ENCODE results near the gene CLEC16A.

Gene CLEC16A

GRCh38 chr16:11162586-11163268 is 218.4 kb downstream of the CLEC16A start:
- no peak for DNase-seq (ENCODE audit: low spot score)

- no peak for DNase-seq (ENCODE audit: low spot score)
Measured at GRCh38 chr16:11163761-11164261, 219.4 kb downstream of the CLEC16A start.

DNA sequence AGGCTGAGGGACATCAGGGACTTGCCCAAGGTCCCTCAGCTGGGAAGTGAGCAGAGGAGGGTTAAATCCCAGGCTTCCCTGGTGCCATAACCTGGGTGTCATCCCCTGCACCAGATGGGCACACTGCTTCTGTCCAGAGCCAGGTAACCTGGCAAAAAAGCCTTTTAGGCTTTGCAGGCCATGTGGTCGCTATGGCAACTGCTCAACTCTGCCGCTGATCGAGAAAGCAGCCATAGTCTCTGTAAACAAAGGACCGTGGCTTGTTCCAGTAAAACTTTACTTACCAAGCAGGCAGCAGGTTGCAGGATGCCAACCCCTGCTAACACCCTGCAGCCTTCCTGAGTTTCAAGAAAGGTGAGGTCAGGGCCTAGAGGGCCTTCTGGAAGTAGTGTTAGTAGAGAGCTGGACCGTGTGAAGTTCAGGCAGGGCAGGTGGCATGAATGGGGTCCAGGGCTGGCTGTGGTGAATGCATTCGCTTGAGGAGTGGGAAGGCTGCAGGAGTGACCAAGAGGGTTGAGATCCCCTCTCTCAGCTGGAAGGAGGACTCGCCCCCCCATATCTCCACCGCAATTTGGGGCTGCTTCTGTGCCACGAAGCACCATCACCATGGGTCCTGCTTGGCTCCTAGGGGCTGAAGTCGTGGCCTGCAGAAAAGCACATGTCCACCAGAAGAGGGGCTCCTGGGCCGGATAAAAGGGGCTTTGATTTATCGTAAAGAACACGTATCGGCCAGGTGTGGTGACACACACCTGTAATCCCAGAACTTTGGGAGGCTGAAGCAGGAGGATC is 220.3 kb downstream of the CLEC16A start:
- no peak for DNase-seq (ENCODE audit: low spot score)

- no peak for DNase-seq (ENCODE audit: low spot score)
Measured at GRCh38 chr16:11165349-11165748, 221.0 kb downstream of the CLEC16A start.

DNA sequence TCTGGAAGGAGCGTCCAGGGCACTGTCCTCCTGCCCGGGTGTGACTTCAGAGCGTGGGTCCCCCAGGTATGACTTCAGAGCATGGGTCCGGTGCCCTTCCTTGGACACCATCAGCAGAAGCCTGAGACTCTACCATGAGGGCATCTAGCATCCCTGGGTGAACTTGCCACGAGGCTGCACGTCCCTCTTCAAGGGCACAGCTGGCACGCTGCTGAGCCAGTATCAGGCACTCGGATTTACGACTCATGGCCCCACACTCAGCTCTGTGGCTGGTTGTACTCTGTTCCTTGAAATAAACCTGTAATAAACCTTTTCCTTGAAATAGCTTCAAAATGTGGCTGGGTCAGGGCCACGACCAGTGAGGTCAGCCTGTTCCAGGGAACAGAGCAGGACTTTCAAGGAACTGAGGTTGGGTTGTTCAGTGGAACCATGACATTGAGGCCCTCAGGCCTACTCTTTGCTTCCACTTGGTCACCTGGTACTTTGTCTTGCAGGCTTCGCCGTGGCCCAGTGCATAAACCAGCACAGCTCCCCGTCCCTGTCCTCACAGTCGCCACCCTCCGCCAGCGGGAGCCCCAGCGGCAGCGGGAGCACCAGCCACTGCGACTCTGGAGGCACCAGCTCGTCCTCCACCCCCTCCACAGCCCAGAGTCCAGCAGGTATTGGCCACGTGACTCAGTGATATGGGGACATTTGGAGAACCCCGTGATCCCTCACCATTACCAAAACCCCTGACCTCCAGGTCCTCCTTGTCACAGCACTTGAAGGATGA is 221.7 kb downstream of the CLEC16A start:
- no peak for DNase-seq (ENCODE audit: low spot score)

DNA sequence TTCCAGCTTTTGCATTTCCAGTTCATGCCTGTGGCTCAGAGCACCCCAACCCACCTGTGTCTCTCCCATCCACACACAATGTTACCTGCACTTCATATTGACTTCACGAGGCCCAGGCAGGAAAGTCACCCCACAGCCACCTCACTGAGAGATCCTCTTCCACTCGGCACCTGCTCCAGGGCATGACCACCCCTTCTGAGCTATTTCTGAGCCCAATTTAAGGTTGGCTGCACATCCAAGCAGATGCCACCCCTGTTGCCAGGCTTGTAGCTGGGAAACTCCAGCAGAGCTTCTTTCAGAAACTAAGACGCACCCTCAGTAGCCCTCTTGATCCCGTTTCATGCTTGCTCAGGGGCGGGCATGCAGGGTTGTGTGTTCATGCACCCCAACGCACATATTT is 223.2 kb downstream of the CLEC16A start:
- DNase-seq (ENCODE audit: low spot score): no peak

GRCh38 chr16:11168386-11169051 is 224.2 kb downstream of the CLEC16A start:
- DNase-seq (ENCODE audit: low spot score): no peak

GRCh38 chr16:11169641-11170040 is 225.3 kb downstream of the CLEC16A start:
- no peak for DNase-seq (ENCODE audit: low spot score)

DNA sequence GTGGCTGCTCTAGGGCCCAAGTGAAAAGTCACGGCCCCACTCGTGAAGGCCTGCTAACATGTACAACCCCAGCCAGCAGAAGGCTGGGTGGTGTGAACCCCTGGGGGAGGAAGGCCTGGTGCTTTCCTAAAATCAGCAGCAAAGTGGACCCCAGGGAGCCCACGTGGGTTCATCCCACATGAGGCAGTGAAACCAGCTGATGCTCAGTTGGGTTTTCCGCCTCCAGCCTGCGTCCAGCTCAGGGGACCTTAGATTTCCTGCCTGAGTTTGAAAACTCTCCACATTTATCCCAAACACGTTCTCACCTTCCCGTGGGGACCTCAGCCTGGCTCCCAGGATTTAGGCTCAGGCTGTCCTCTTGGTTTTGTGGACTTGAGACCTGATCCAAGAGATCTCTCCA is 225.8 kb downstream of the CLEC16A start:
- no peak for DNase-seq (ENCODE audit: low spot score)

DNA sequence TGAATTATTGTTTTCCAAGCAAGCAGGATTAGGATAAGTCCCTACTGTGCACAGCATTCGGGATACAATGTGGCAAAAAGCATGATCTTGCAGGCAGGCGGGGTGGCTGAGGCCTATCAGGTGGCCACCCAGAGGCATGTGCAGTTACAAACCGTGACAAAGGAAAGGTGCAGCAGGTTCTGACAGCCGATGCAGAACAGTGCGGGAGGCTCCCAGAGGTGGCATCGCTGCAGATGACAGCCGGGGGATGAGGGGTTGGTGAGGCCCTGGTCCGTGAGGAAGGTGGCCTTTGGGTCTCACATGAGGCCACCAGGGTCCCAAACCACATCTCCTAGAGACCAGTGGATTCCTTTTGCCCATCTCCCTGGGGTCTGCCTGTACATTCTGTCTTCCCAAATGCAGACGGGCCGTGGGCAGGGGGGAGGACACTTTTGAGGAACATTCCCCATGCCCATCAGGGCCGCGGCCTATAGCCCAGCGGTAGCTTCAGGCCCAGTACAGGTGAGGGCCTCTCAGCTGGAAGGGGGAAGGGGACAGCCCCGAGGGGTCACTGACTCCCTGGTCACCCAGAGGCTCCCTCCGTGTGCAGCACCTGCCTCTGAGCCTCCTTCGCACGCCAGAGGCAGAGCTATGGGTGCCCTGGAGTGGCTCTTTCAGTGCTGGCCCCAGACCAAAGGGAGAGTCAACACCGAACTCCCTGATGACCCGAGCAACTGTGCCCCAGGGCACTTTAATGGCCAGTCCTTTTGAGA is 226.5 kb downstream of the CLEC16A start:
- DNase-seq (ENCODE audit: low spot score): no peak

DNA sequence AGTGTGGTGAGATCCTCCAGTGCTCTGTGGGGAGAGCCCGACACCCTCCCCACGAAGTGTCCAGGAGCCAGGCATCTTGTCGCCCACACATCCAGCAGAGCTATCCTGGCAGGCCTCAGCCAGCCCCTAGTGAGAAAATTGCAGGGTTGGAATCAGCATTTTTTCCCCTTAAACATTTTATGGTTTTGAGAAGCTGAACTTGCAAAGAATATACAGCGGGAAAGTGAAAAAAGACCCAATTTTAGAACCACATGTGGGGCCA is 227.0 kb downstream of the CLEC16A start:
- DNase-seq (ENCODE audit: low spot score): no peak

DNA sequence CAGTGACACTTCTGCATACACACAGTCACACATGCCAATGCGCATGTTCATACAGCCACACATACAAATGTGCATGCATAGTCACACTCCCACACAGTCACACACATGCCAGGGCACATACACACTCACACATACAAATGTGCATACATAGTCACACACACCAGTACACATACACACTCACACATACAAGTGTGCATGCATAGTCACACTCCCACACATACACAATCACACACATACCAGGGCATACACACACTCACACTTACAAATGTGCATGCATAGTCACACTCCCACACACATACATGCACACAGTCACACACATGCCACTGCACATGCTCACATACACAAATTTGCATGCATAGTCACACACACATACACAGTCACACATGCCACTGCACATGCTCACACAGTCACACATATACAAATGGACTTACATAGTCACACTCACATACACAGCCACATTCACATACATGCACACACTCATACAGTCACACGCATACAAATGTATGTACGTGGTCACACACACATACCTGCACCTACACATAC is 227.5 kb downstream of the CLEC16A start:
- DNase-seq (ENCODE audit: low spot score): no peak

- DNase-seq (ENCODE audit: low spot score): no peak
Measured at GRCh38 chr16:11173426-11173825, 229.1 kb downstream of the CLEC16A start.

GRCh38 chr16:11174141-11174540 is 229.8 kb downstream of the CLEC16A start:
- no peak for DNase-seq (ENCODE audit: low spot score)

- no peak for DNase-seq (ENCODE audit: low spot score)
Measured at GRCh38 chr16:11175106-11175786, 230.9 kb downstream of the CLEC16A start.

DNA sequence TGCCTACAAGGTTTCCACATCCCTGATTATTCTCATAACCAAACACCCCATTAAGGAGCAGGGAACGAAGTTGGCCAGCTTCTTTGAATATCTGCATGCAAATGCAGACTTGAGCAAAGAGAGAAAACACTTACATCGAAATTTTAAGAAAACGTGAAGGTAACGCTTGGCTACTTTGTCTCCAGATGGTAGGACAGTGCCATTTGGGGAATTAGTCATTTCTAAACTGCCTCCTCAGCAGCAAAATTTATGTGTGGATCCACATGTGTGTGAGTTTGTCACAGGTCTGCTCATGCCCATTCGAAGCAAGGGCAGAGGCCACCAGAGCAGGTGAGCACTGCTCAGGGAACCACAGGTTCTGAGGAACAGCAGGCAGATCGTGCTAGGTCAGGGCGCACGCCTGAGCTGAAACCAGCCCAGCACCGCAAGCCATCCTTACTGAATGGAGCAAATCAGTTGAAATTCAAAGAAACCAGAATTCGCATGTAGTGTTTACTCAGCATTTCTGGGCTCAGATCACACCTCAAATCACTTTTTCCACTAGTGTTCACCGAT is 231.5 kb downstream of the CLEC16A start:
- no peak for DNase-seq (ENCODE audit: low spot score)

- DNase-seq (ENCODE audit: low spot score): no peak
Measured at GRCh38 chr16:11177578-11178160, 233.3 kb downstream of the CLEC16A start.

GRCh38 chr16:11178424-11178823 is 234.1 kb downstream of the CLEC16A start:
- no peak for DNase-seq (ENCODE audit: low spot score)

- DNase-seq (ENCODE audit: low spot score): no peak
Measured at GRCh38 chr16:11179574-11179973, 235.2 kb downstream of the CLEC16A start.

- DNase-seq (ENCODE audit: low spot score): no peak
Measured at GRCh38 chr16:11180489-11180888, 236.1 kb downstream of the CLEC16A start.

All from CD4-positive, alpha-beta T cell treated with Interleukin-2 at 100 ng/mL for 4 hours (primary cell).